HG03460 (cell line): ENCODE data around the gene GIMAP5.

Experiments
- ATAC-seq: cut with Tn5 transposase; IDR thresholded peaks from one replicate; pipeline ENCODE4 v1.9.1; 2021; ENCODE audit not compliant: unreplicated experiment

GIMAP5 gene

GRCh38 chr7:150737265-150738055, at the start of gene GIMAP5:
Gene GIMAP5, plus strand, starts transcription at chr7:150737418. Its CDS starts 3,467 bp downstream, at chr7:150740885.
- no peak for ATAC-seq

GRCh38 chr7:150688630-150689029, 48.6 kb upstream of the GIMAP5 start:
- no peak for ATAC-seq

GRCh38 chr7:150695654-150696053, 41.6 kb upstream of the GIMAP5 start:
- no peak for ATAC-seq

- ATAC-seq, result no peak
Measured at GRCh38 chr7:150703209-150703608, 34.0 kb upstream of the GIMAP5 start.

GRCh38 chr7:150715293-150715692, 21.9 kb upstream of the GIMAP5 start:
- ATAC-seq, result no peak

- ATAC-seq, result no peak
Measured at GRCh38 chr7:150715738-150716137, 21.5 kb upstream of the GIMAP5 start.

GRCh38 chr7:150716368-150716767, 20.9 kb upstream of the GIMAP5 start, which contains the start of gene GIMAP1:
Gene GIMAP1, plus strand, starts transcription at chr7:150716613. Its CDS starts 2,435 bp downstream, at chr7:150719048.
- no peak for ATAC-seq

GRCh38 chr7:150716939-150717338, 20.3 kb upstream of the GIMAP5 start:
- no peak for ATAC-seq

GRCh38 chr7:150717814-150718420, 19.3 kb upstream of the GIMAP5 start:
- ATAC-seq, result no peak

- ATAC-seq, result no peak
Measured at GRCh38 chr7:150719436-150719835, 17.8 kb upstream of the GIMAP5 start.

- ATAC-seq, result no peak
Measured at GRCh38 chr7:150719960-150720891, 17.0 kb upstream of the GIMAP5 start.

- ATAC-seq, result no peak
Measured at GRCh38 chr7:150721970-150722373, 15.2 kb upstream of the GIMAP5 start.

GRCh38 chr7:150722431-150722931, 14.7 kb upstream of the GIMAP5 start:
- no peak for ATAC-seq

GRCh38 chr7:150723467-150723866, 13.8 kb upstream of the GIMAP5 start:
- no peak for ATAC-seq

- no peak for ATAC-seq
Measured at GRCh38 chr7:150727381-150727780, 9.8 kb upstream of the GIMAP5 start.

- ATAC-seq, result no peak
Measured at GRCh38 chr7:150728011-150728410, 9.2 kb upstream of the GIMAP5 start.

GRCh38 chr7:150728609-150729008, 8.6 kb upstream of the GIMAP5 start:
- ATAC-seq, result no peak

GRCh38 chr7:150731916-150732315, 5.3 kb upstream of the GIMAP5 start:
- no peak for ATAC-seq

GRCh38 chr7:150732786-150733481, 4.3 kb upstream of the GIMAP5 start:
- no peak for ATAC-seq

- ATAC-seq, result no peak
Measured at GRCh38 chr7:150733482-150734095, 3.6 kb upstream of the GIMAP5 start.
